Endometrium (tissue), 2 donors: ENCODE results near the gene RALGDS.
"Not testable (repeated sequence)": the region's sequence is repeated elsewhere in the genome, so short reads cannot be mapped to it uniquely, and the experiment has no call there.

ENCODE experiments used
- FAIRE-seq: peaks from 2 replicates; lab custom pipeline; 2012; peaks lifted over from hg19 to GRCh38; lab: Jason Lieb, UNC
- donor health status: control.
- donor health status: control.

Gene RALGDS

DNA sequence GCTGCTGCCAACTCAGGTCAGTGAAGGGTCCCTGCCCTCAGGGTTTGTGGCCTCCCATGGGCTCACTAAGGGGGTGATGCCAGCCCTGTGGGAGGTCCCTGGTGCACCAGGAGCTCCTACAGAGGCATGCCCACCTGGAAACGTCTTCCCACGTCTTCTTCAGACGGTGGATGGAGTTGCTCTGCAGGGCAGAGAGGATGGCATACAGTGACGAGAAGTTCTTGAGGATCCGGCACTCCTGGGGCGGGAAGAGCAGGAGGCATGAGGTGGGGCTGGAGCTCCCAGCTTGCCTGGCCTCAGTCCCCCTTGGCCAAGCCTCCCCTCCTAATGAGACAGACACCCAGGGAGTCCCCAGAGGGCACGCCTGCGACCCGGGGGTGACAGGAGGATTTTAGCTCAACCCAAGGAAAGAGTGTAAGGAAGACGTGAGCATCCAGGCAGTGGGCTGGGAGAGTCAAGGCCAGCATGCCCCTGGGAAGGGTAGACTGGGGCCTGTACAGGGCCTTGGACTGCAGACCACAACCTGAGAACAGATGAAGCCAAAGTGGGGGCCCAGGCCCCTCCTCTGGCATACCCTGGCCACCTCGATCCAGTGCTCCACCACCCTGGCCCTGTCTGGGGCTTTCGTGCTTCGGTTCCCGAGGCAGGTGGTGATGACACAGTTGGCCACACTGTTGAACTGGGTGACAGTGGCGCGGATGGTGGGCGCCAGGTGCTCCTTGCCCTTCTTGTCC lies 14.4 kb downstream of the RALGDS start:
- no peak for FAIRE-seq

DNA sequence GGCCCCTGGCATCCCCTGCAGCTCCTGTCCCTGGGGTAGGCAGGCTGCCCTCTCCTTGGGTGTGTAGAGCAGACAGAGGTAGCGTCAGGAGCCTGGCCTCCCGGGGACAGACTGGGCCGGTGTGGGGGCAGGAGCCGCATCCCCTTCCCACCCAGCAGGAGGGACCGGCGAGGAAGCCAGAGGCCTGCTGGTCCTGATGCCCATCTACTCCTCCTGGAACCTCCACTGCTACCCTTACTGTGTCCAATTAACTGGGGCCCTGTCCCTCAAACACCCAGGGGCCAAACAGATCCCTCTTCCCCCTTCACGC lies 15.6 kb downstream of the RALGDS start:
- no peak for FAIRE-seq

DNA sequence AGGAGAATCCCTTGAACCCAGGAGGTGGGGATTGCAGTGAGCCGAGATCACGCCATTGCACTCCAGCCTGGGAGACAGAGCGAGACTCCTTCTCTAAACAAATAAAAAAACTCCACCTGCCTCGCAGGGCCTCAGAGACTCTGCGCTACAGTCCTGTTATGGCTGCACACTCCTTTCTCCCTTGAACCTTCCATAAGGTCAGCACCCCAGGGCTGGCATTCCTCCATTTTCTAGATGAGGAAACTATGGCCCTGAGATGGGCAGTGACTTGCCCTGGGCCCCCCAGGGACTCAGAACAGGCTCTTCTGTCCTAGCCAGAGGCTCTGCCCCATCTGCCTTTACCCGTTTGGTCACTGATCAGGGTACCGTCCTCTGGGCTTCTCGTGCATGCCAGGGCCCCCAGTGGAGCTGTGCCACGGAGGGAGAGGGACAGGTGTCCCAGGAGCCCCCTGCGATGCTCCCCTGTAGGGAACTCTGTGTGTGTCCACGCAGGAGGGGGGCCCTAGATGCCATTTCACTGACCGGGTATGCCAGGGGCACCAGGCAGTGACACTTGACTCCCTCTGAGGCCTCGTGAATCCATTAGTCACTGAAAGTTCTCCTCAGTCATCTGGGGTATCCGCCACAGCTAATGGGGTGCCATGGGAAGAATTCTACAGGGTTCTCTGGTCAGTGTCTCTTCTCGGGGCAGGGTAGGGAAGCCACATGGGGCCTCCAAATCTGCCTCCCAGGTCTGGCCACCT lies 16.2 kb downstream of the RALGDS start:
- FAIRE-seq: no peak

DNA sequence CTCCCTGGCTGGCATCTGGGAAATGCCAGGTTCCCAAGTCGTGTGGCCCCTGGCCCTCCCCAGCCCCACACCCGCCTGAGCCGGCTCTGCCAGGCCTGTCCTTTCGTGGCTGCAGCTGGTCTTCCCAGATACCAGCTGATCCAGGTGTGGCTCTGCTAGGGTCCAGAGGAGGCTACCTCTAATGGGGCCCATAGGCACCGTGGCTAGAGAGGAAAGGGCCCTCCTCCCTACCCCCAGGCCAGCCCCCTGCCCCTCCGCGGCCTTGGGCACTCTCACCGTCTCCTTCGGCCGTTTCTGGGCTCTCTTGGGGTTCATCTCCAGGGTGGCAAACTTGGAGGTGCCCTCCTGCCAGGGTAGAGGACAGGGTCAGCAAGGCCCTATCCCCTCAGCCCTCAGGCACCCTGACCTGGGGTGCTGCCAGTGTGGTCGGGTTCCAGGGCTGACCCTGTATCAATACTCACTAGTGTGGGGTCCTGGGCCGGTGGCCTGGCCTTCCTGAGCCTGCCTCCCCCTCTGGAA lies 17.0 kb downstream of the RALGDS start:
- no peak for FAIRE-seq

DNA sequence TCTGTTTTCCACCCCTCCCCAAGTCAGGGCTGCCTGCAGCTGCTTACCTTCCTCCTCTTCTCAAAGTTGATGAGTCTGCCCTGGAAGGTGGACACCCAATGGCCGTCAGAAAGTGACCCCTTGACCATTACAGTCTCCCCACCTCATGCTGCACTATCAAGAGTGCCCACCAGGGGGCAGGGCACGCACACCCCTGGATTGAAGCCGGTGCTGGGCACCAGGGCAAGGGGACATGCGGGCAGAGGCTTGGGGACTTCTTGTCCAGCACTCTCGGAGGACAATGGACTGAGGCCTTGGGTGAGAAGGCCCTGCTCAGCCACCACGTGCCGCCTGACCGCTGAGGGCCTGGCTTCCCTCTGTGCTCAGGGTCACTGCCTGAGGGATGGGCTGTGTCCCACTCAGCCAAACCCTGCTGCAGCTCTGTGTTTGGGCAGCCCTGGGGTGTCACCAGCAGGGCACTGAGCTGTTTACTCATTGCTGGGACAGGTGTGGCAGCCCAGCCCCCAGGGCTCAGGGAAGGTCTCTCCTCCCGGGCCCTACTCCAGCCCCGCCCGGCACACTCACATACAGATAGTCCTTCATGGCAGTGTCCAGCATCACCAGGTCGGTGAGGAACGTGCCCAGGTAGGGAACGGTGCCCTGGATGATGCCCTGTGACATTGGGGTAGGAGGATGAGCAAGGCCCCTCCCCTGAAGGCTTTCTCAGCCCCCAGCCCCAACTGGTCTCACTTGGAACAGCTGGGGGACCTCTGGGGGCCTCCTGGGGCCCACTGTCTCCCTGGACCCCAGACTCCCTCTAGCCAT lies 17.7 kb downstream of the RALGDS start:
- no peak for FAIRE-seq

DNA sequence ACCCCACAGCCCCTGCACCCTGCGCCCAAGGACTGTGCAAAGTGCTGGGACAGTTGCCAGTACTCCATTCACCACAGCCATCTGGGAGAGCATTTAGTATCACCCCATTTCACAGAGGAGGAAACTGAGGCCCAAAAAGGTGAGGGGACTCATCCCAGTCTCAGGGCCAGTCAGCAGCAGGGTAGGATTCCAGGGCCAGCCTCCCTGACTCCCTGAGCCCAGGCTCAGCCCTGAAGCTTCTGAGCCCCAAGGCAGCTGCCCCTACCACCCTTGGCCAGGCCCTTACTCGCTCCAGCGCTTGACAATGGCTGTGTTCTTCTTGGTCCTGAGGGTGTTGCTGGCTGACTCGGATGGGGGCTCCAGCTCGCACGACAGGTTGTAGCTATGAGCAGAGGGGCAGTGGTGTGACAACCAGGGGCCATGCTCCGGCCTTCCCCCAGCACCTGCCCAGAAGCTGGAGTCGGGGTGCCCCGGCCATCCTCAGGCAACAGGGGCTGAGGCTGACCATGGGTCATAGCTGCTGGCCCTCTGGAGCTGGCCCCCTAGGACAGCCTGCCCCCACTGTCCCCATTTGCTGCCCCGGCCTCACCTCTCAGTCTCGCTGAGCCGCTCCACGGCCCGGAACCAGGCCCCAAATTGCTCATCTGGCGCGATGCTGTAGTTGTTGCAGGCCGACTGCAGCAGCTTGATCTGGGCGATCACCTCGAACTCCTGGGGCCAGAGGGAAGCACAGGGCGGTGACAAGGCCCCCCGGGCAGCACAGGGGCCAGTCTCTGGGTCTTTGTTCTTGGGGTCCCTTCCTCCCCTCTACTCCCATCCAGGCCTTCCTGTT lies 18.6 kb downstream of the RALGDS start:
- FAIRE-seq: no peak

DNA sequence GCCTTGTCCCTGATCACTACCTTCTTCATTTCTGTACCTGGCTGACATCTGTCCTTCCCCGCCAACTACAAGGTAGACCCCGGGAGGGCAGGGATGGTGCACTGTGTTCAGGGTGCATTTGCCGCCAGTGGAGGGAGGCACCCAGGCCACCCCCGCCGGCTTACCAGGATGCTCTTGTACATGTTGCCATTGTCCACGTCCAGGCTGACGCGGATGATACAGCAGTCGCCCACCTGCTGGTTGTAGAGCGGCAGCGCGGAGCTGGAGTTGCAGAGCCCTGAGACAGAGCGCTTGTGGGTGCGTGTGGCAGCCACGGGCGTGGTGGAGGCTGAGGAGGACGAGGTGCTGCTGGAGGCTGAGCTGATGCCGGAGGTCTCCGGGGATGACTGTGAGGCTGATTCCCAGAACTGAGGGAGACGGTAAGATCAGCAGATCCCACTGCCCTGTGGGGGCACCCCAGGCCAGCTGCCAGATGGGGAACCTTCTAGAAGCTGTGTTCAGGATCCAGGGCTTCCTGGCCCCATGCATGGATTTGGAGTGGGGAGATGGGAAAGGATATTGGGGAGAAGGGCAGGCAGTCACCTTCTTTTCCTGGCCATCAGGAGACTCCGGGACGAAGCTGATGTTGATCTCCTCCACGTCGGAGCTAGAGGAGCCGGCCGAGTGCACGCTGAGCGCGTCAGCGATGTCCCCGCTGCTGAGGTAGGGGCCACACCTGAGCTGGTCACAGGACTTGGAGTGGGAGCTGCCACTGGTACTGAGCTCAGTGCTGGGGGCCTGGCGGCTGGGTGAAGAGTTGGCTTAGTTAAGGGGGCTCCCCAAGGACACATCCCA lies 19.5 kb downstream of the RALGDS start:
- FAIRE-seq: no peak

DNA sequence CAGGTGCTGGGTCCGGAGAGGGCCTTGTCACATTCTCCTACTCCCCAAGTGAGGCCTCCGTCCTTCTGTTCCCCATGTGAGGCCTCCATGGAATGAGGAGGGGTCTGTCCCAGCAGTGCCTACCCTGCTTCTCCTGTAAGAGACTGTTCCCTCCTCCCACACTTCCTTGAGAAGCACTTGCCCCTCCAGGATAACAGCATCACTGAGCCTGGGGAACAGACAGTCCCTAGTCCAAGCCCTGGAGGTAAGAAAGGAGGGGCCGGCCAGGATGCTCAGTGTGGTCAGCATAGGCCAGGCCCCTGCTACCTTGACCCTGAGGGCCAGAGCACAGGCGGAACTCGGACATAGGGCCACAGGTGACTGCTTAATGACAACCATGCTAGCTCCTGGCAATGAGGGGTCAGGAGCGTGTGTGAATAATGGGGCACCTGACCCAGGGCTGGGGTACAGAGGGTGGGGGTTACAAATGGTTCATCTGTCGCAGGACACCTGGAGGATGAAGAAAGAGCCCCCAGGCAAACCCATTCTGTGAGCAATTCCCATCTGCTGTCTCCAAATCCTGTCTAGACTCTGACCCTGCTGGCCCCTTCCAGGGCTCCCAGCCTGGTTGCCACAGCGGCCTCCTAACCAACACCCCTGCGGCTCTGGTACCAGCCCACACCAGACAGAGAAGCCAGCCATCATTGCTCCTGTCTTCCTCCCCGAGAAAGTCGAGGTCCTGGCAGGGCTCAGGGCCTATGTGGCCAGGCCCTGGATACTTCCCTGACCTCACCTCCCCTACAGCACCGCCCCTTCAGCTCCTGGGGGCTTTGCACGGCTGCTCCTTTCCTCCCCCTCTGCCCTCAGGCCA lies 20.3 kb downstream of the RALGDS start:
- FAIRE-seq: no peak

DNA sequence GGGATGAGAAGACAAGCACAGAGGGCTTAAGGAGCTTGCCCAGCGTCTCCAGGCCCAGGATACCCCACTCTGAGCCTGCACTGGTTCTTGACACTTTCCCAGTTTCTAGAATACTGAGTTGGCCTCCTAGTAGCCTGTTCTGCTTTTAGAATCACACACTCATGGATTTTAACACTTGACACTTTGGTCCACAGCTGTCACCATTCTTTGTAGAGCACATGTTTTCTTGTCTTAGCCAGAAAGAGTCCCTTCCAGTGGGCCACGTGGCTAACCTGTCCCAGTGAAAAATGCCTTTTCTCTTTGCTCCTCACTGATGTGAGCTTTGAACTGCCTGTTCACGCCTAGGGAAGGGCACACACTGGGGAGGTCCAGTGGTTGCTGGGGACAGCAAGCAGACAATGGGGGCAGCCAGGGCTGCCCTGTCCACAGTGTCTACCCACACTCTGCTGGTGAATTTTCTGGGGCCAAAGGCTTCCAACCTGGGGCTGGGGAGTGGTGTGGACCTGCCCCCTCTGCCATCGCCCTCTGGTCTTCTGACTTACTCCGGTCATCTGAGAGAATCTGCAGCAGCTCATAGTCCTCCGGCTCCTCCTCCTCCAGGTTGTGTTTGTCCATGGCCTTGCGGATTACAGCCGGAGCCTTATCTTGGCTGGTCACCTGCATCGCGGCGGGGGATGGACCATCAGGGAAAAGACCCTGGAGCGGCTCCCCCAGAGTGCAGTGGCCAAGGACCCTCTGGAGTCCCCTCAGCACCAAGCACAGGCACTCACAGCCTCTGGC lies 21.1 kb downstream of the RALGDS start:
- no peak for FAIRE-seq

DNA sequence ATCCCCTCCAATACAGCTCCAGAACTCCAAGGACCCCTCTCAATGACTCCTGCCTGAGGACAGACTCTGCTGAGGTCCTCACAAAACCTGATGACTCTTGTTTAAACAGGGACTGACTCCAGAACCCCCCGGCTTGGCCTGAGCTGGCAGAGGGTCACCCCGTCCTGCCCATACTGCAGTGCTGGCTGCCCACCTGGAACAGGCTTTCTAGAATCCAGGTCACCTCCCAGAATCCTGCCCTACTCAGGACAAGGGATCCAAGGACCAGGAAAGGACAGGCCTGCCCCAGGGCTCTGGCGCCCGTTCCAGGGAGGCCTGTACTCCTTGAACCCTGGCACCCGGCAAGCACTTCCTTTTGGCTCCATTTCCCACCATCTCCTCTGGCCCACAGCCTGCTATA lies 22.2 kb downstream of the RALGDS start:
- FAIRE-seq: no peak

DNA sequence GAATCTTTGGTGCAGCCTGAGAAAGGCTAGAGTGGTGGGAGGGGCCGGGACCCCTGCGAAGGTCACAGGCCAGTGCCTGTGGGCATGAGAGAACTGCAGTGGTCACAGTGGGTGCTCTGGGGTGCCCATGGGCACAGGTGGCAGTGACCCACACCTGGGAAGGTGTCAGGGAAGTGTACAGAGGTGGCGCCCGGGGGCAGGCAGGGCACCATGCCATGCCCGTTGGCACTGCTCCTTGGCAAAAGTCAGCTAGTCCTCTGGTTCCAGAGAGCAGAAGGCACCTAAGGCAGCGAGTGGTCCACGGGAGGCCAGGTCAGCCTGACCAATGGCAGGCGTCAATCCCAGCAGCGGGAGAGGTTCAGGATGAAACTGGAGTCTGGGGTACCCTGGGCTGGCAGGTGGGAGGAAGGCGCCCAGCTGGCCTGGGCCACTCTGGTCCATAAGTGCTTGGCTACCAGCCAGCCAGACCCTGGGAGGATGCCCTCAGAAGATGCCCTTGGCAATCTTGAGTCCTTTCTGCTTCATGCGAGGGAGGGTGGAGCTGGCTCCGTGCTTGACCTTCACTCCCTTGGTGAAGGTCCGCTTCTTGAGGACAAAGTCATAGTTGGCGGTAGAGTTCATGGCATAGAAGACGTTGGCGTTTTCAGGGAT lies 22.8 kb downstream of the RALGDS start:
- no peak for FAIRE-seq

DNA sequence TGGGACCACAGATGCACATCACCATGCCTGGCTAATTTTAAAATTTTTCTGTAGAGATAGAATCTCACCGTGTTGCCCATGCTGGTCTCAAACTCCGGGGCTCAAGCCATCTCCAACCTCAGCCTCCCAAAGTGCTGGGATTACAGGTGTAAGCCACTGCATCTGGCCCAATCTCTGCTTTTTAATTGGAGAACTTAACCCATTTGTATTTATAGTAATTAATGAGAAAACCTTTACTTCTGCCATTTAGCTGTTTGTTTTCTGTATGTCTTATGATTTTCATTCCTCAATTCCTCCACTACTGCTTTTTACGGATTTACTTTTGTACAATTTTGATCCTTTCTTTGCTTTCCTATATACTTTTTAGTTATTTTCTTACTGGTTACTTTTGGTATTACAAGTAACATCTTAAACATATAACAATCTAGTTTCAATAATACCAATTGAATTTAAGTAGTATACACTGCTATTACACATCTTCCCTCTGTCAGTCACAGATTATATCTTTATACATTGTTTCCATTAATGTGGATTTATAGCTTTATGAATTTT lies 26.1 kb downstream of the RALGDS start:
- FAIRE-seq: no peak

DNA sequence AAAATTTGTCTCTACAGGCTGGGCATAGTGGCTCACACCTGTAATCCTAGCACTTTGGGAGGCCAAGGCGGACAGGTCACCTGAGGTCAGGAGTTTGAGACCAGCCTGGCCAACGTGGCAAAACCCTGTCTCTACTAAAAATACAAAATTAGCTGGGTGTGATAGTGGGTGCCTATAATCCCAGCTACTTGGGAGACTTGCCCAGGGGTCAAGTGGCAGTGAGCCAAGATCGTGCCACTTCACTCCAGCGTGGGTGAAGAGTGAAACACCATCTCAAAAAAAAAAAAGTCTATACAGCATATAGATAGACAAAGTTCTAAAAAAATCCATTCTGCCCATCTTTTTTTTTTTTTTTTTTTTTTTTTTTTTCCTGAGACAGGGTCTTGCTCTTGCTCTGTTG lies 26.7 kb downstream of the RALGDS start:
- not testable (repeated sequence) for FAIRE-seq

DNA sequence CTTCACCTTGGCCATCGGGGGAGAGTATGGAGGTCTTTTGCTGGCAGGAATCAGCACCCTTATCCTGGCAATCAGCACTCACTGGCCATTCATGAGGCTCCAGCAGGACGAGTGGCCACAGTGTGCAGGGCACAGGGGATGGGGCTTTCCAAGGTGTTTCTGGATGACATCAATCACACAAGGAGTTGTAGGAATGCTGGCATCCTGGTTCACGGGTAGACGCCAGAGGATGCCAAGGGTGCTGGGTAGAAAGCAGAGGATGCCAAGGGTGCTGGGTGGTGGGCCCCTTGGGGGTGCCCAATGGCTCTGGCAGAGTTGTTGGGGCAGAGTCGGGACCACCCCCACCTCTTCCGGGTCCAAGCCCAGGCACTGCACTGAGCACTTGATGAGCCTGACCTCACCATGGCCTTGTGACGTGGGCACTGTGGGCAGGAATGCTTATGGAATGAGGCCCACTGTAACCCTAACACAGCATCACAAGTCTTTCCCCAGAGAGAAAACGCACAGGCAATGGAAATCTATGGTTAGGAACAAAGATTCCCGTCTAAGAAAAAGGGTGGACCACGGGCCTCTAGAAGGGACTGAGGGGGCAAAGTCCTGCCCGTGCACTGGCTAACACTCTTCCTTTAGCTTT lies 30.2 kb downstream of the RALGDS start:
- no peak for FAIRE-seq

DNA sequence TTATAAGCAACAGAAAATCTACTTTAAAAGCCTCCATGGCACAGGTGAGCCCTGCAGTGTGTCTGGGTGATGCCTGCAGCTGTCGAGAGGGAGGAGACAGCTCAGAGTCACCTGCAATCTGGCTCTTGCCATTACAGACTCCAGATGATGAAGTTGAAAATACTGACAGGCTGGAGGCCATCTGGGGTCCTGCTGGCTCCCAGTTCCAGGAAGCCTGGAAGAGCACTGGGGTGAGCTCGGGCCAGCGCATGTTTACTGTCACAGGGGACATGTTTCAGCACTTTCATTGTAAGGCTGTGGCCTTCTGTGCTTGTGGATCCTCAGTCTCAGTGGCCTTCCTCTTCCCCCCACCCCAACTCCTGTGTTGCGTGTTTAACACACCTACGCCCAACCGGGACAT lies 30.9 kb downstream of the RALGDS start:
- no peak for FAIRE-seq

DNA sequence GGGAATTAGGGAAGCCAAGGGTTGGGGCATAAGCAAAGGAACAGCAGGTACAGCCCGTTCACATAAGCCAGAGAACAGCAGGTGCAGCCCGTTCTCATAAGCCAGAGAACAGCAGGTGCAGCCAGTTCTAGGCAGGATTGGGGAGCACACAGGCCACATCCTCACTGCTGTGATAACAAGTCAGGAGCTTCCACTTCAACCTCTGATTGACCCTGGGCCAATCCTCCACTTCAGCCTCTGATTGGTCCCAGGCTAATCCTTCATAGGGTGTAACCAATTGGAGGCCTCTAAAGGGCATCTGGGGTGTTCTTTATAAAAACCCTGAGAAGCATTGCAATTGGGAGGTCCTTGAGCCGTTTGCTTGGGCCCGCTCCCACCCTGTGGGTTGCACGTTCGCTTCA lies 31.8 kb downstream of the RALGDS start:
- no peak for FAIRE-seq

DNA sequence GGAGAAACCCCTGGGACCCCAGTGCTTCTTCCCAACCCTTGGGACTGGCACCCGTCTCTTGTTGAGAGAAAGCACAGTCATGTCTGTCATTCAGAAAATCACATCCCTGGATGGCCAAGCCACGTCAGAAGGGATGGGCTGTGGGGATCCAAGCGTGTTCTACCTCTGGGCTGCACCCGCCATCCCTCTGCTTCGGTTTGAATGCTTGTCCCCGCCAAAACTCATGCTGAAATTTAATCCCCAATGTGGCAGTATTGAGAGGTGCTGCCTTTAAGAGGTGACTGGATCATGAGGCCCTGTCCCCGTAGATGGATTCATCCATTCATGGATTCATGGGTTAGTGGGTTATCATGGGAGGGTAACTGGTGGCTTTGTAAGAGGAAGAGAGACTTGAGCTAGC lies 32.3 kb downstream of the RALGDS start:
- no peak for FAIRE-seq

DNA sequence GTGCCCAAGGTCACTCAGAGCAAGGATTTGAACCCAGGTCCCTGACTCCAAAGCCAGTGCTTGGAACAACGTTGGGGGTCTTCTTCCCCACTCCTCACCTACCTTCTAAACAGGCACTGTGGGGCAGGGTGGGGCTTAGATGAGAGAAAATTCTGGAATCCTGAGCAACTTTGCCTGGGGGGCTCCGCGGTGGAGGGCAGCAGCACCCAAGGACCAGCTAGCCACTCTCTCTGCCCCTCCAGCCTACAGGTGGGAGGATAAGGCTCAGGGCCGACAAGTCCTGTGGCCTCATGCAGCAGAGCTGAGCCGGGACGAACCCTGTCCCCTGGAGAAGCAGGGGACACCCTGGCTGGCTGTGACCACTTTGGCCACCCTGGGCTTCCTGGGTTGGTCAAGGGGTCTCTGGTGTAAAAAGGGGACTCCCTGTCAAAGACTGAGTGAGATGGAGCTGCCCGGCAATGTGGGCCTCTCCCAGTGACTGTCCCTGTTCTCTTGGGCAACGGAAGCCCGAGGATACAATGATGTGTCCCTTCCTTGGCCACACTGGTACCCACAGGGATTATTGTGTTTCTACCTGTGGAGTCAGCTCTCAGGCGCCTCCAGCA lies 32.8 kb downstream of the RALGDS start:
- FAIRE-seq: no peak
